SU-DHL-6 (cell line): ENCODE measurements around the gene CYYR1.

Experiments
- EZH2phosphoT487 ChIP-seq: fragments of 200-600 bp; sonication (generic), shearing (Covaris generic); conservative IDR thresholded peaks from 2 replicates; pipeline ENCODE4 v1.6.1; 2018; ENCODE audit warnings: mild to moderate bottlenecking, antibody characterized with exemption, low read length, moderate library complexity, mixed read lengths
- TF ChIP-seq, protein P1 (sequence below): fragments of 200-600 bp; sonication (generic); IDR thresholded peaks from one replicate; pipeline ENCODE4 v1.5.1; 2017; ENCODE audit warnings: antibody characterized with exemption, mild to moderate bottlenecking, low read length, moderate library complexity; ENCODE audit not compliant: insufficient read depth, poor library complexity, severe bottlenecking

- TF ChIP-seq, protein P1, sequence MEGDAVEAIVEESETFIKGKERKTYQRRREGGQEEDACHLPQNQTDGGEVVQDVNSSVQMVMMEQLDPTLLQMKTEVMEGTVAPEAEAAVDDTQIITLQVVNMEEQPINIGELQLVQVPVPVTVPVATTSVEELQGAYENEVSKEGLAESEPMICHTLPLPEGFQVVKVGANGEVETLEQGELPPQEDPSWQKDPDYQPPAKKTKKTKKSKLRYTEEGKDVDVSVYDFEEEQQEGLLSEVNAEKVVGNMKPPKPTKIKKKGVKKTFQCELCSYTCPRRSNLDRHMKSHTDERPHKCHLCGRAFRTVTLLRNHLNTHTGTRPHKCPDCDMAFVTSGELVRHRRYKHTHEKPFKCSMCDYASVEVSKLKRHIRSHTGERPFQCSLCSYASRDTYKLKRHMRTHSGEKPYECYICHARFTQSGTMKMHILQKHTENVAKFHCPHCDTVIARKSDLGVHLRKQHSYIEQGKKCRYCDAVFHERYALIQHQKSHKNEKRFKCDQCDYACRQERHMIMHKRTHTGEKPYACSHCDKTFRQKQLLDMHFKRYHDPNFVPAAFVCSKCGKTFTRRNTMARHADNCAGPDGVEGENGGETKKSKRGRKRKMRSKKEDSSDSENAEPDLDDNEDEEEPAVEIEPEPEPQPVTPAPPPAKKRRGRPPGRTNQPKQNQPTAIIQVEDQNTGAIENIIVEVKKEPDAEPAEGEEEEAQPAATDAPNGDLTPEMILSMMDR: no peak
- no peak for TF ChIP-seq EZH2phosphoT487
Observed at GRCh38 chr21:26465916-26466315, 107.2 kb downstream of the CYYR1 start.
